HepG2 (cell line): ENCODE measurements around the gene IMPDH1. TPM values are rescaled to one million over a fixed set of nuclear protein-coding genes. Genes with fewer than 3 reads are reported as not detected.

Source experiments
- ATAC-seq: fragments of 200-7000 bp; cut with Tn5 transposase; 3 replicates; pipeline ENCODE4 v1.9.1; 2020; ENCODE audit warnings: mild to moderate bottlenecking, moderate library complexity
- BruUV-seq: library from RNA; stranded (reverse); fragments of 400-500 nt; replicated peaks from 2 replicates; lab custom pipeline; 2021; lab: Mats Ljungman, UMichigan
- CTCF ChIA-PET: fragments of 300-600 bp; formaldehyde crosslinking; extraction: SDS; loops from one replicate; lab custom pipeline; 2021; ENCODE audit warnings: low total read pairs, inconsistent platforms, low intra/inter-chr PET ratio; lab: Yijun Ruan, JAX
- POLR2A ChIA-PET: fragments of 350-600 bp; sonication (Branson Sonifier 250); formaldehyde crosslinking; loops from one replicate; lab custom pipeline; 2020; ENCODE audit warnings: antibody characterized with exemption, inconsistent platforms; lab: Yijun Ruan, JAX
- DNase-seq: peaks from one replicate; pipeline ENCODE4 v3.0.0-alpha.2; 2015; ENCODE audit warnings: low spot score
- FAIRE-seq: peaks from 3 replicates; lab custom pipeline; 2011; peaks lifted over from hg19 to GRCh38; lab: Jason Lieb, UNC
- H2AFZ ChIP-seq: one replicate; pipeline ENCODE4 v1.6.1; 2011; ENCODE audit warnings: low read length, inconsistent platforms
- H3K27ac ChIP-seq: fragments of 300-600 bp; 3 replicates; pipeline ENCODE4 v1.8.0; 2011; ENCODE audit warnings: mixed run types, mild to moderate bottlenecking, mixed read lengths, low read length, inconsistent platforms; ENCODE audit not compliant: insufficient read depth; ENCODE audit errors: extremely low read length
- H3K27me3 ChIP-seq, 2 experiments: fragments of 200-600 bp in 1 of 2; 2 replicates in 1 of 2; 3 replicates in 1 of 2; pipeline versions ENCODE4 v1.6.0 to v1.8.0; 2011; ENCODE audit warnings: low read length in 2 of 2, mild to moderate bottlenecking in 2 of 2, moderate library complexity in 2 of 2, inconsistent platforms in 1 of 2; ENCODE audit not compliant: insufficient read depth in 2 of 2, control insufficient read depth in 1 of 2
- H3K36me3 ChIP-seq, 2 experiments: fragments of 200-600 bp in 1 of 2; replicated peaks in 1 of 2; 2 replicates in 1 of 2; 3 replicates in 1 of 2; pipeline versions ENCODE4 v1.5.1 to v1.8.0; 2011; ENCODE audit warnings: low read length in 2 of 2, inconsistent platforms in 1 of 2; ENCODE audit not compliant: insufficient read depth in 2 of 2, control insufficient read depth in 1 of 2
- H3K4me1 ChIP-seq: 2 replicates; pipeline ENCODE4 v1.5.1; 2012; ENCODE audit warnings: low read length, inconsistent platforms; ENCODE audit not compliant: insufficient read depth
- H3K4me2 ChIP-seq: 2 replicates; pipeline ENCODE4 v1.6.0; 2011; ENCODE audit warnings: low read depth, low read length, inconsistent platforms
- H3K4me3 ChIP-seq, 3 experiments: fragments of 200-600 bp in 1 of 3; sonication (generic), shearing (Covaris generic) in 1 of 3; replicated peaks in 1 of 3; 2 replicates each; pipeline ENCODE4 v1.5.1; 2011 to 2016; ENCODE audit warnings: low read length in 3 of 3, inconsistent platforms in 2 of 3, low read depth in 2 of 3, mild to moderate bottlenecking in 2 of 3, control low read depth in 1 of 3, mixed read lengths in 1 of 3; ENCODE audit not compliant: insufficient read depth in 1 of 3
- H3K79me2 ChIP-seq: one replicate; pipeline ENCODE4 v1.6.1; 2011; ENCODE audit warnings: low read length, inconsistent platforms; ENCODE audit not compliant: insufficient read depth
- H3K9ac ChIP-seq: 2 replicates; pipeline ENCODE4 v1.6.0; 2011; ENCODE audit warnings: mild to moderate bottlenecking, low read depth, low read length, inconsistent platforms; ENCODE audit not compliant: insufficient read depth
- H3K9me3 ChIP-seq: 2 replicates; pipeline ENCODE4 v1.5.1; 2012; ENCODE audit warnings: mild to moderate bottlenecking, low read length
- H4K20me1 ChIP-seq: 2 replicates; pipeline ENCODE4 v1.6.0; 2011; ENCODE audit warnings: inconsistent platforms, mild to moderate bottlenecking, low read length, moderate library complexity; ENCODE audit not compliant: insufficient read depth
- AGO1 ChIP-seq: fragments of 200-400 bp; formaldehyde crosslinking; IDR thresholded peaks from 2 replicates; pipeline ENCODE4 v1.6.1; 2017; ENCODE audit warnings: mild to moderate bottlenecking, low read depth, low read length, moderate library complexity; ENCODE audit not compliant: poor library complexity, severe bottlenecking
- ATF3 ChIP-seq: sonication (generic); formaldehyde crosslinking; IDR thresholded peaks from 2 replicates; pipeline ENCODE4 v1.4.0; 2020; ENCODE audit warnings: missing genetic modification reagents
- CERS6 ChIP-seq: sonication (generic); formaldehyde crosslinking; IDR thresholded peaks from 2 replicates; pipeline ENCODE4 v1.5.0; 2020; ENCODE audit warnings: missing genetic modification reagents
- KLF15 ChIP-seq: sonication (generic); formaldehyde crosslinking; IDR thresholded peaks from 2 replicates; pipeline ENCODE4 v1.8.1; 2023; ENCODE audit warnings: borderline replicate concordance, mild to moderate bottlenecking, inconsistent platforms, missing genetic modification reagents, mixed read lengths
- NFKB2 ChIP-seq: sonication (generic); formaldehyde crosslinking; IDR thresholded peaks from 2 replicates; pipeline ENCODE4 v1.4.0; 2020; ENCODE audit warnings: missing genetic modification reagents, borderline replicate concordance
- PLRG1 ChIP-seq: fragments of 450-650 bp; conservative IDR thresholded peaks from 2 replicates; pipeline ENCODE4 v1.6.1; 2016
- RXRB ChIP-seq: IDR thresholded peaks from 2 replicates; pipeline ENCODE4 v1.6.1; 2016; ENCODE audit warnings: borderline replicate concordance, missing genetic modification reagents, missing compliant biosample characterization
- TARDBP ChIP-seq: sonication (generic); formaldehyde crosslinking; IDR thresholded peaks from 2 replicates; pipeline ENCODE4 v1.8.0; 2022; ENCODE audit warnings: mild to moderate bottlenecking, missing genetic modification reagents
- TERF1 ChIP-seq: sonication (generic); formaldehyde crosslinking; IDR thresholded peaks from 2 replicates; pipeline ENCODE4 v1.8.0; 2022; ENCODE audit warnings: mild to moderate bottlenecking, missing genetic modification reagents, moderate library complexity
- ZNF282 ChIP-seq: fragments of 450-650 bp; IDR thresholded peaks from 2 replicates; pipeline ENCODE4 v1.6.1; 2018; ENCODE audit not compliant: partially characterized antibody
- ZNF430 ChIP-seq: sonication (generic); formaldehyde crosslinking; IDR thresholded peaks from 2 replicates; pipeline ENCODE4 v1.9.0; 2021; ENCODE audit warnings: mild to moderate bottlenecking, missing genetic modification reagents
- ZNF547 ChIP-seq: sonication (generic); formaldehyde crosslinking; IDR thresholded peaks from 2 replicates; pipeline ENCODE4 v1.5.1; 2020; ENCODE audit warnings: mild to moderate bottlenecking, missing genetic modification reagents
- ZNF556 ChIP-seq: sonication (generic); formaldehyde crosslinking; IDR thresholded peaks from 2 replicates; pipeline ENCODE4 v1.4.0; 2020; ENCODE audit warnings: mild to moderate bottlenecking, missing genetic modification reagents, borderline replicate concordance
- WGBS: methylation state at CpG from one replicate; pipeline ENCODE4 v1.1.6; 2017; ENCODE audit warnings: low lambda C conversion rate; 5-methylcytosine and 5-hydroxymethylcytosine counted together
- in situ Hi-C: cut with HindIII; loops from 2 replicates; pipeline ENCODE4 v1.10.0; 2017; ENCODE audit warnings: low pct_unique_long_range_greater_than_20kb; ENCODE audit not compliant: extremely low pct_ligation_motif_present
- intact Hi-C: fragments of 100-400 bp; cut with micrococcal nuclease; formaldehyde crosslinking; loops from one replicate; pipeline ENCODE4 v1.10.0; 2022; ENCODE audit not compliant: unreplicated experiment
- polyA plus RNA-seq, 8 experiments: library from polyadenylated mRNA; depleted of rRNA in 3 of 8; stranded (reverse) in 7 of 8; unstranded in 1 of 8; fragments of >200 nt; fragmentation: Illumina TruSeq in 4 of 8; extraction: Trizol in 4 of 8; gene quantifications; 2 replicates each; pipeline versions ENCODE4 v1.2.1 to v1.2.3, GENCODE V29; 2011 to 2016; ENCODE audit warnings: low read depth in 4 of 8, missing spikeins in 1 of 8, mixed read lengths in 1 of 8; ENCODE audit not compliant: insufficient read depth in 1 of 8
- total RNA-seq, 5 experiments: library from RNA; depleted of rRNA; stranded (reverse); fragments of >200 nt; fragmentation: Illumina TruSeq; extraction: Trizol; gene quantifications; 2 replicates each; pipeline ENCODE4 v1.2.3, GENCODE V29; 2016; ENCODE audit warnings: low read depth in 1 of 5
- TF ChIP-seq, protein P1 (sequence below): IDR thresholded peaks from 2 replicates; pipeline ENCODE4 v1.6.1; 2016
- TF ChIP-seq, protein P2 (sequence below): IDR thresholded peaks from 2 replicates; pipeline ENCODE4 v1.6.1; 2012; ENCODE audit warnings: inconsistent platforms
- TF ChIP-seq, protein P3 (sequence below): sonication (generic); formaldehyde crosslinking; IDR thresholded peaks from 2 replicates; pipeline ENCODE4 v1.4.0; 2020; ENCODE audit warnings: mild to moderate bottlenecking, missing genetic modification reagents

The IMPDH1 gene
- total and polyA plus RNA-seq, 2 of the 13 experiments (the other 11 are each of a cell fraction or from before 2014, with no cell fraction given): 22.8 to 34.0 TPM

- no peaks in the 10 kb centered on the region for H3K79me2 ChIP-seq
- FAIRE-seq: no peak
- no peaks in the 10 kb centered on the region for H3K9me3 ChIP-seq
- intact Hi-C loops: no loop called here
- CTCF ChIA-PET: interaction anchor here (1.0 to 1.6 kb wide), 3 partner anchors 22 to 40 kb away, joined by 3 to 56 read pairs (median 8); partner anchors contain the start of gene IMPDH1
- ATAC-seq: no peak; the same call in 2 of the 3 replicates
- H4K20me1 ChIP-seq: no peaks in the 10 kb centered on the region
- no peak for DNase-seq
- POLR2A ChIA-PET: interaction anchor here (1.0 kb wide), 1 partner anchor 41 kb away, joined by 4 read pairs; no protein-coding TSS in a partner anchor
- no peak overlapping the region for H3K9ac ChIP-seq
- no TSS peak for BruUV-seq
- WGBS: 17% methylated on average over 3 of the region's 3 CpGs
- H3K36me3 ChIP-seq: no peaks in the 10 kb centered on the region; a peak in 2 of 5 replicates
- no peak overlapping the region for H3K4me3 ChIP-seq
- H3K4me2 ChIP-seq: no peak overlapping the region
- H2AFZ ChIP-seq: no peak overlapping the region
- no peak overlapping the region for H3K27ac ChIP-seq
- H3K4me1 ChIP-seq: peaks cover 21% of the 10 kb centered on the region; the same call in 1 of the 2 replicates
- in situ Hi-C loops: no loop called here
- 0 out of 5 replicates have a peak, but pooled peaks cover 1 to 5% of the 10 kb centered on the region in 2 experiments for H3K27me3 ChIP-seq
- TF ChIP-seq PLRG1 (no peak), AGO1 (no peak), TERF1 (CRISPR knock-in tag) (no peak), ZNF282 (no peak), ZNF430 (no peak), ATF3 (CRISPR knock-in tag) (no peak), RXRB (no peak), CERS6 (CRISPR knock-in tag) (no peak), KLF15 (CRISPR knock-in tag) (no peak), ZNF556 (no peak), ZNF547 (CRISPR knock-in tag) (no peak), TARDBP (CRISPR knock-in tag) (no peak), NFKB2 (no peak)
- TF ChIP-seq, protein P1, sequence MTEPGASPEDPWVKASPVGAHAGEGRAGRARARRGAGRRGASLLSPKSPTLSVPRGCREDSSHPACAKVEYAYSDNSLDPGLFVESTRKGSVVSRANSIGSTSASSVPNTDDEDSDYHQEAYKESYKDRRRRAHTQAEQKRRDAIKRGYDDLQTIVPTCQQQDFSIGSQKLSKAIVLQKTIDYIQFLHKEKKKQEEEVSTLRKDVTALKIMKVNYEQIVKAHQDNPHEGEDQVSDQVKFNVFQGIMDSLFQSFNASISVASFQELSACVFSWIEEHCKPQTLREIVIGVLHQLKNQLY (CRISPR knock-in tag): no peak
- TF ChIP-seq, protein P2, sequence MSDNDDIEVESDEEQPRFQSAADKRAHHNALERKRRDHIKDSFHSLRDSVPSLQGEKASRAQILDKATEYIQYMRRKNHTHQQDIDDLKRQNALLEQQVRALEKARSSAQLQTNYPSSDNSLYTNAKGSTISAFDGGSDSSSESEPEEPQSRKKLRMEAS: no peak
- TF ChIP-seq, protein P3, sequence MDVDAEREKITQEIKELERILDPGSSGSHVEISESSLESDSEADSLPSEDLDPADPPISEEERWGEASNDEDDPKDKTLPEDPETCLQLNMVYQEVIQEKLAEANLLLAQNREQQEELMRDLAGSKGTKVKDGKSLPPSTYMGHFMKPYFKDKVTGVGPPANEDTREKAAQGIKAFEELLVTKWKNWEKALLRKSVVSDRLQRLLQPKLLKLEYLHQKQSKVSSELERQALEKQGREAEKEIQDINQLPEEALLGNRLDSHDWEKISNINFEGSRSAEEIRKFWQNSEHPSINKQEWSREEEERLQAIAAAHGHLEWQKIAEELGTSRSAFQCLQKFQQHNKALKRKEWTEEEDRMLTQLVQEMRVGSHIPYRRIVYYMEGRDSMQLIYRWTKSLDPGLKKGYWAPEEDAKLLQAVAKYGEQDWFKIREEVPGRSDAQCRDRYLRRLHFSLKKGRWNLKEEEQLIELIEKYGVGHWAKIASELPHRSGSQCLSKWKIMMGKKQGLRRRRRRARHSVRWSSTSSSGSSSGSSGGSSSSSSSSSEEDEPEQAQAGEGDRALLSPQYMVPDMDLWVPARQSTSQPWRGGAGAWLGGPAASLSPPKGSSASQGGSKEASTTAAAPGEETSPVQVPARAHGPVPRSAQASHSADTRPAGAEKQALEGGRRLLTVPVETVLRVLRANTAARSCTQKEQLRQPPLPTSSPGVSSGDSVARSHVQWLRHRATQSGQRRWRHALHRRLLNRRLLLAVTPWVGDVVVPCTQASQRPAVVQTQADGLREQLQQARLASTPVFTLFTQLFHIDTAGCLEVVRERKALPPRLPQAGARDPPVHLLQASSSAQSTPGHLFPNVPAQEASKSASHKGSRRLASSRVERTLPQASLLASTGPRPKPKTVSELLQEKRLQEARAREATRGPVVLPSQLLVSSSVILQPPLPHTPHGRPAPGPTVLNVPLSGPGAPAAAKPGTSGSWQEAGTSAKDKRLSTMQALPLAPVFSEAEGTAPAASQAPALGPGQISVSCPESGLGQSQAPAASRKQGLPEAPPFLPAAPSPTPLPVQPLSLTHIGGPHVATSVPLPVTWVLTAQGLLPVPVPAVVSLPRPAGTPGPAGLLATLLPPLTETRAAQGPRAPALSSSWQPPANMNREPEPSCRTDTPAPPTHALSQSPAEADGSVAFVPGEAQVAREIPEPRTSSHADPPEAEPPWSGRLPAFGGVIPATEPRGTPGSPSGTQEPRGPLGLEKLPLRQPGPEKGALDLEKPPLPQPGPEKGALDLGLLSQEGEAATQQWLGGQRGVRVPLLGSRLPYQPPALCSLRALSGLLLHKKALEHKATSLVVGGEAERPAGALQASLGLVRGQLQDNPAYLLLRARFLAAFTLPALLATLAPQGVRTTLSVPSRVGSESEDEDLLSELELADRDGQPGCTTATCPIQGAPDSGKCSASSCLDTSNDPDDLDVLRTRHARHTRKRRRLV (CRISPR knock-in tag): no peak
These were observed 21.7 kb downstream of the IMPDH1 start for GRCh38 chr7:128388145-128388485.
